Endothelial cell of hepatic sinusoid (primary cell): ENCODE data around the gene HOXB2.
"Not testable (repeated sequence)": the region's sequence is repeated elsewhere in the genome, so short reads cannot be mapped to it uniquely, and the experiment has no call there.

ENCODE experiments used
- in situ Hi-C: cut with HindIII; loops from 2 replicates; pipeline ENCODE4 v1.10.0; 2017; ENCODE audit warnings: low sequenced_read_pairs

HOXB2 gene

DNA sequence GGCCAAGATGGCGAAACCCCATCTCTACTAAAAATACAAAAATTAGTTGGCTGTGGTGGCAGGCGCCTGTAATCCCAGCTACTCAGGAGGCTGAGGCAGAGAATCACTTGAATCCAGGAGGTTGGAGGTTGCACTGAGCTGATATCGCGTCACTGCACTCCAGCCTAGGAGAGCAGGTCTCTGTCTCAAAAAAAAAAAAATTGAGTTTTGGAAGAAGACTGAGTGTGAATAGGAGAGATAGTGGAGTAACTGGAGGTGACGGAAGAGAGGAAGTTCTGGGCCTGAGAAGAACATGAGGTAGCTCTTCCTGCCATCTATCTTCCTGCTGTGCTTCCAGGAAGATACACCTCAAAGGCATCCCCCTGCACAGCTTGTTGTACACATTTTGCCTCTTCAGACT is 25.5 kb downstream of the HOXB2 start:
- in situ Hi-C loops = no loop called here

GRCh38 chr17:48517478-48517877 is 27.4 kb downstream of the HOXB2 start:
- in situ Hi-C loops = no loop called here

GRCh38 chr17:48515925-48516900 is 28.7 kb downstream of the HOXB2 start:
- in situ Hi-C loops = no loop called here

GRCh38 chr17:48514477-48514876 is 30.4 kb downstream of the HOXB2 start:
- in situ Hi-C loops = no loop called here

DNA sequence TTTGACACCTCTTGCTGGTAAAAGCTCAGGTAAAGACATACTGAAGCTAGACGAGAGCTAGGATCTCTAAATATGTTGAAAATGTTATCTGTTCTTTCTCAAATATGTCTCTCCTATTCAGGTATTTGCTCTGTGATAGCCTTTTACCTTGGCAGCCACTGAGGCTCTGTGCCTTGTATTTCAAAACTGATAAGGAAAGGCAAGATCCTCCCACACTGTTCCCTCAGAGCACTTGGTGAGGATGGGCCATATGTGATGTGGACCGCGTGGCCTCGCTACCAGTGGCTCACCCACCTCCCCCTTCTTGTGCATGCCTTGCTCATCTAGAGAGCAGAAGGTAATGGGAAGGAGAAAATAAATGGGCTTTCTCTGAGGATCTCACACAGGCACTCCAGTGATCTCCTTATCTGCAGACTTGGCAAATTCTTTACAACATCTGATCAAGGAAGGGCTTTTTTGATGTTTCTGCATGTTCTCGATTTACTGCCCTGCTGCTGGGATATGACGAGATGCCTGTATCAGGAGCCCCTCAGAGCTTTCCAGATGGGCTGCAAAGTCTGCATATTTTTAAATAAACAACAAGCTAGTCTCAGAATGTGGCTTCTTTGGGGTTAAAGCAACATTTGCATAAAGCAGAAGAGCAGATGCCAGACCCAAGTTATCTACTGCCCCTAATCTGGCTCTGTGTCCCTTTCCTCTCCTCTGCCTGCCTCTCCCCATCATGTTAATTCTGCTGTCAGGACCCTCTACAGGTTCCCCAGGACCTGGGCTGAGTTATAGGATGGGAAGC is 31.0 kb downstream of the HOXB2 start:
- in situ Hi-C loops = no loop called here

DNA sequence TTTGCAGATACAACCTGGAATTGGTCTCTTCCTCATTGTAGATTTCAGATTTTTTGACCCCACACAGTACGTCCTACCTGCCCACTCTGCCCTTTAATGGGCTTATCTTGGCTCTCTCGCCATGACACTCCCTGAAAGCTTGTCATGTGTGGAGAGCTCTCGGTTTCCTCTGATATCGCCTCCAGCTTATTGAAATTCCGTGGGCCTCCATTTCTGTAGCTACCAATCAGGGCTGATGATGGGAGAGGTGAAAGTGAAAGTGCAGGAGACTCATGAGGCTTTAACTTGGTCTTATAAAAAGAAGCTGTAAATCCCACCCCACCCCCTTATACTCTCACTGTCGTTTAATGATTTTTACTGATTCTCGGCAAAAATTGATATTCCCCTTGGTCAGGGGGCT is 31.8 kb downstream of the HOXB2 start:
- in situ Hi-C loops = no loop called here

- in situ Hi-C loops = no loop called here
Observed at GRCh38 chr17:48510761-48511604, 33.9 kb downstream of the HOXB2 start.

DNA sequence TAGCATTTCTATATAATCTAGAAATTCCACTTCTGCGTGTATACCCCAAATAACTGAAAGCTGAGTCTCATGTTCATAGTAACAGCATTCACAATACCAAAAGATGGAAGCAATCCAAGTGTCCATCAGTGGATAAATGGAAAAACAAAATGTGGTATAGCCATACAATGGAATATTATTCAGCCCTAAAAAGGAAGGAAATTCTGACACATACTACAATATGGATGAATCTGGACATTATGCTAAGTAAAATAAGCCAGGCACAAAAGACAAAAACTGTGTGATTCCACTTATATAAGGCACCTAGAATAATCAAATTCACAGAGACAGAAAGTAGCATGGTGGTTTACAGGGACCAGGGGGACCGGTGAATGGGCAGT is 34.5 kb downstream of the HOXB2 start:
- in situ Hi-C loops = no loop called here

DNA sequence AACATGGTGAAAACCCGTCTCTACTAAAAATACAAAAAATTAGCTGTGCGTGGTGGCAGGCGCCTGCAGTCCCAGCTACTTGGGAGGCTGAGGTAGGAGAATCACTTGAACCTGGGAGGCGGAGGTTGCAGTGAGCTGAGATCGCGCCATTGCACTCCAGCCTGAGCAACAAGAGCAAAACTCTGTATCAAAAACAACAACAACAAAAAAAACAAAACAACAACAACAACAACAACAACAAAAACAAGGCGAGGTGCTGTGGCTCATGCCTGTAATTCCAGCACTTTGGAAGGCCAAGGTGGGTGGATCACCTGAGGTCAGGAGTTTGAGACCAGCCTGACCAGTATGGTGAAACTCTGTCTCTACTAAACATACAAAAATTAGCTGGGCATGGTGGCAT is 35.2 kb downstream of the HOXB2 start:
- in situ Hi-C loops = not testable (repeated sequence)

DNA sequence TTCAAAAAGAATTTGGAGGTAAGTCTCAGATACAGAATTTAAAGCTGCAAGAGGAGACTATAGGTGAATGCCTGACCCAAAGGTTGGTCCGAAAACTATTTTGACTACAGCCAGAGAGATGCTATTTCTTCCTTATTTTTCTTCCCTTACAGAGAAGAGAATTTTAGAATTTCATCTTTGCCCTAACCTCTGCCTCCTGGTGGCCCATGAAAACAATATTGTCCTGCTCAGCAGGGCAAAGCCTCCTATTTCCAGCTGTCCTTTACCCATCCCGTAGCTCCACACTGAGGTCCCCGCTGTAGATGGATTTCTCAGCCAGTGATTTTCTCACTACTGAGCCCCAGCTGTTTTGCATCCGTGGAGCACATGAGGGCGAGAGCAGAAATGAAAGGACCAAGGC is 38.7 kb downstream of the HOXB2 start:
- in situ Hi-C loops = no loop called here

GRCh38 chr17:48505788-48506187 is 39.1 kb downstream of the HOXB2 start:
- in situ Hi-C loops = no loop called here

- in situ Hi-C loops = no loop called here
Observed at GRCh38 chr17:48504953-48505352, 40.0 kb downstream of the HOXB2 start.

- in situ Hi-C loops = no loop called here
Observed at GRCh38 chr17:48503747-48504146, 41.2 kb downstream of the HOXB2 start.

DNA sequence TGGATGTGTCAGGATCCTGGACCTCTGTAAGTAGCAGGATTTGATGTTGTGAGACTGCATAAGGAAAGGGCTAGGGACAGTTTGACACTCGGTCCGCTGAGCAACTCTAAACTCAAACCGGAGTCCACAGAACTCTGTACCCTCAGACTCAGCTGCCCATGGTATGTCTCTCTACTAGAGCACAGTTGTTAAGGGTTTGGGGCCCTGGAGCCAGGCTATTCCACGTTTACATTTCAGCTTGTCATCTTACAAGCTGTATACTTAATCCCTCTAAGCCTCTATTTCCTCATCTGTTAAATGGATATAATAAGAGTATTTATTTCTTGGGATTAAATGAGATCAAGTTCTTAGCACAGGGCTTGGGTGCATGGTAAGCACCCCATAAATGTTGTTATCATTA is 42.0 kb downstream of the HOXB2 start:
- in situ Hi-C loops = no loop called here

DNA sequence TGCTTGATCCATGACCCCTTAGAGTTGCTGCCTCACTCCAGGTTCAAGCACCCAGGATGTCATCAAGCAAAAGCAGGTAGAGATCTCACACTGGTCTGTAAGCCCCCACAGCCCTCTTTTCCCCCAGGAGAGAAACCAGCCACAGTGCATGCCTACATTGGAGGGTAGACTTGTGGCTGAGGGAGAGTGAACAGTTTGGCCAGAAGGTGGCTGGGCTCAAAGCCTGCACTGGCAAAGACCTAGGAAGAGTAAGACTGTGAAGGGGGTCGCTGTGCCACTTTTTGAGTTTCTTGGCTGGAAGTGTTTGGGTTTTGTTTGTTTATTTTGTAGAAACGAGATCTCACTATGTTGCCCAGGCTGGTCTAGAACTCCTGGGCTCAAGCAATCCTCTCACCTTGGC is 42.6 kb downstream of the HOXB2 start:
- in situ Hi-C loops = no loop called here

DNA sequence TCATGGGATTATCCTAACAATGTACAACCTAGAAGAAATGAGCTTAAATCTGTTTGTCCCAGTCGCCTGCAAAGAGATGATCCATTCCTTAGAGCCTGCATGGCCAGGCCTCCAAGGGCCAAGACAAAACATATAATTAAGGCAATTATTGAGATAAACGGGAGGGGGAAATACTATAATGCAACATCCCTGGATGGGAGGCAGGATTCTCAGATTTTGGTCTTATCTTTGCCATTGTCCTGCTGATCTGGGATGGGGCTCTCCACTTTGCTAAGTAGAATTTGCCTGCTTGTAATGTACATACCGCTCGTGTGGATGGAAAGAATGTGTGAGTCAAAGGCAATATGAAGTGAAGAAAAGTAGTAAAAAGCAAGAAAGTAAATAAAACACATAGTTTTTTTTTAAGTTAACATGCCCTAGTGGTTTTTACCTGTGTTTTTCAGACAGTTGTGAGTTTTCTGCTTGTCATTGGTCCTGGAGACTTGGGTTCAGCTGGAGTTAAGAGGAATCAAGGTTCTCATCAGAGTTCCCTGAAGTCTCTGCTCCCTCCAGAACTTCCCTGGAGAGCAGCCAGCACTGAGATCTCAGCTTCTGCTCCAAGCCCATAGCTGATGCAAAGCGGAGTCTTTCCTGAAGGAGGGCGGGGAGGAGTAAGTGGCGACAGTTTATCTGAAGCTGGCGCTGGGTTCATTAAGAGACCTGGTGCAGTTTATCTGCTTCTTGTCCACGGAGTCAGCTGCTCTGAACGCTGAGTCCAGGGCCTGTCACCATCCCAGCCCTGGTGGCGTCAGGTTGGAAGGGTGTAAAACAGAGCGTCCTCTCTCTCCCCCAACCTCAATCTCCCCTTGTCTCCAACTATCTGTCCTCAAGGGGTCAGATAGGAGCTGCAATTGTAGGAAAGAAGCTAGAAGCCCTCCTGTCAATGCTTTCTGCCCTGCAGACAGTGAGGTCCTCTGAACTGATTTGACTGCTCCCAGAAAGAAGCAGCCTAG is 44.2 kb downstream of the HOXB2 start:
- in situ Hi-C loops = no loop called here

- in situ Hi-C loops = no loop called here
Observed at GRCh38 chr17:48499735-48500434, 45.0 kb downstream of the HOXB2 start.

- in situ Hi-C loops = no loop called here
Observed at GRCh38 chr17:48499248-48499647, 45.7 kb downstream of the HOXB2 start.

DNA sequence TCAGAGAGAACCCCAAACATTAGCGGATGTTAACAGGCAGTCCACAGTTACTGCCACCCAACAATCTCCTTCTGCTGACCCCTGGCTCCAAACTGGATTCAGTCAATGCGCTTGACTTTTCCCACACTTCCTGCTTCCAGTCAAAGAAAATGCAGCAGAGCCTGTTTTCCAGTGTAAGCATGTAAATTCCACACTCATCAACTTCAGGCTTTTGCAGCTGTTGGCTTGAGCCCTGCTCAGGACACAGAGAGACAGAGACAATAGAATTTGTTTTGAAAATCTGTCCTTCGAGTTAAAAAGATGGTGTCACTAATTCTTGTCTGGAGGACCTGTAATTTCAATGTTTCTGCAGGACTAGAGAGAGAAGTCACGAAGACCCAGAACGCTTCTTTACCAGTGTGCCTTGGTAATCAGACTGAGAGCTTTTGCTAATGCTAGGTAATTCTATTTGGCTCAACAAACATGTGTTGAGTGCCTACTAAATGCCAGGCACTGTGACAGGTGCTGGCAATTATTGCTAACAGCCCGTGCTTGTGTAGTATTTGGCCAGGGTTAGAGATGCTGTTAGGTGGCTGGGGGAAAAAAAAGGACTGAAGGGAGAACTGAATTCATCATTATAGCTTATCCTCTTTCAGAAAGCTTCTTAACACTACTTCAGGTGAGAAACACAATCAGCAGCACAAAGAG is 46.6 kb downstream of the HOXB2 start:
- in situ Hi-C loops = no loop called here
